Stimulated activated CD4-positive, alpha-beta T cell treated with anti-CD3 and anti-CD28 coated beads, TNF-alpha, amount 100 ng/mL, for 4 hours (primary cell): ENCODE data around the gene BARX1.
A peak's percentile ranks its signal among the peaks of the same experiment; 100 is the strongest.
"Not testable (repeated sequence)": the region's sequence is repeated elsewhere in the genome, so short reads cannot be mapped to it uniquely, and the experiment has no call there.

ENCODE experiments used
- DNase-seq, 3 experiments: peaks; one replicate each; pipeline ENCODE4 v3.0.0-alpha.2; 2020; ENCODE audit warnings: low read depth in 3 of 3

Gene BARX1

GRCh38 chr9:93965830-93966577 is 10.8 kb upstream of the BARX1 start:
- DNase-seq = no peak

- DNase-seq = no peak
Measured at GRCh38 chr9:93964685-93965084, 9.5 kb upstream of the BARX1 start.

- no peak for DNase-seq
Measured at GRCh38 chr9:93963969-93964368, 8.8 kb upstream of the BARX1 start.

- DNase-seq = not testable (repeated sequence)
Measured at GRCh38 chr9:93963489-93963888, 8.3 kb upstream of the BARX1 start.

DNA sequence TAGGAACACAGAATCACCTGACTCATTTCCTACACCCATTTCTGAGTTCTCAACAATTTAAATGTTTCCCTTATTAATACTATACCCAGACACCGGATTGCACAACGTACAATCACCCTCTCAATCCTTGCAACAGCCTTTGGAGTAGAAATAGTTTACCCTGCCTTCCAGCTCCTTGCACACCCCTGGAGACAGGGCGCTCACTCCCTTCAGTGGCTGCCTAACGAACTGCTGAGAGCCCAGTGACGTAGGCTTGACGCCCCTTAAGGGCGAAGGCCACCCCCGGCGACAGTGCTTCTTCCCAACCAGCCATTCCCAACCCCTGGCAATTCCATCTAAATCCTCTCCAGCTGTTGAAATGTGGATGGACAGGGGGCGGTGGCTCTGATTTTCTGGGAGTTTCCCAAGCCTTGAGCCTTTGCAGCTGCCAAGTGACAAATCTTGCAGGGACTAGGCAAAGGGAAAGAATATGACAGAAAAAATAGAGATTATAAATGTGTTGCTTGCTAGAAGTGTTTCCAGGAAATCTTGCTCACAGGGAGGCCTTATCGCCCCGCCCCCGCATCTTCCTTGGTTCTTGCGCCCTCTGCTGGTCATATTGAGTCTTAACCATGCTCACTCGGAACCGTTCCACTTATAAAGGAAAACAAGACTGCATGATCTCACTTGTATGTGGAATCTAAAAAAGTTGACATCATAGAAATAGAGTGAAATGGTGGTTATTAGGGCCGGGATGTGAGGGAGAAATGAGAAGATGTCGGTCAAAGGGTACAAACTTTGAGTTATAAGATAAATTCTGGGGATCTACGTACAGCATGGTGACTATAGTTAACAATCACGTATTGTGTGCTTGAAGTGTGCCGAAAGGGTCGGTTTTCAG is 7.6 kb upstream of the BARX1 start:
- DNase-seq = peak; percentile 52 to 77 (median 65)

- no peak for DNase-seq
Measured at GRCh38 chr9:93962017-93962416, 6.9 kb upstream of the BARX1 start.

DNA sequence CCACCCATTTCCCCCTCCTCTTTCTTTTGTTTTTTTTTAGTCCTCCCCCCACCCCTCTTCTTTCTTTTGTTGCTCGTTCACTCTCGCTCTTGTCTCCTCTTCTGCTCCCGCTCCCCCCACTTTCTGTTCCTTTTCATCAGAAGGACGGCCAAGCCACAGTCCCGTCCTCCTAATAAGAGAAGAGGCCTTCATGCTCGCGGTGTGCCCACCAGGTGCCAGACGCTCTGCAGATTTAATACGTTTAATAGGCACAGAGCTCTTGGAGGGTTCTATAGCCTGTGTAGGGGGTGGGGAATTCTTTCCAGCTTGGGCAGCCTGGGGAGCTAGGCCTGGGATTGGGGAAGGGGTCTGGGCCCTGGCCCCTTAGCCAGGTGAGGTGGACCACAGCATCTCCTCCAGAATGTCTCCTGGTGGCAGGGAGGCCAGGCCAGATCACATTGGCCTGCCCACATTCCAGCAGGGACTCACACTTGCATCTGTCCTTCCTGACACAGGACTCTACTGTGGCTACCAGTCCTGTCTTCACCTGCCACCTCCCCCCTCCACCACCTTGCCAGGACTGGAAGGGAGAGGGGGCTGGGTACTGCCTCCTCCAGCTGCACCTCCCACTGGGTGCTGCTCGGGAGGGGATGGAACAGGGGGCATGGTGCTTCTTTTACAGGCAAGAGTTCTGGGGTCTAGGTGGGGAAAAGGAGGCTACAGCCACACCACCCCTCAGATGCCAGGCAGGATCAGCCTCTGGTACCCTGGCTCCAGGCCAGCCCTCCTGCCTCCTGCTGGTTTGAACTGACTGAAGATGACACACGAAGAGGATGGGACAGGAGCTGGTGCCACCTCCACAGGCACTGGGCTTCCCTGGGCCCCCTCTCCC is 6.1 kb upstream of the BARX1 start:
- no peak for DNase-seq

- DNase-seq = no peak
Measured at GRCh38 chr9:93960221-93960970, 5.2 kb upstream of the BARX1 start.

GRCh38 chr9:93959739-93960154 is 4.6 kb upstream of the BARX1 start:
- no peak for DNase-seq

- DNase-seq = no peak
Measured at GRCh38 chr9:93958819-93959682, 3.9 kb upstream of the BARX1 start.

GRCh38 chr9:93958121-93958818 is 3.1 kb upstream of the BARX1 start:
- no peak for DNase-seq

- DNase-seq = no peak
Measured at GRCh38 chr9:93955981-93956784, 1.0 kb upstream of the BARX1 start.

DNA sequence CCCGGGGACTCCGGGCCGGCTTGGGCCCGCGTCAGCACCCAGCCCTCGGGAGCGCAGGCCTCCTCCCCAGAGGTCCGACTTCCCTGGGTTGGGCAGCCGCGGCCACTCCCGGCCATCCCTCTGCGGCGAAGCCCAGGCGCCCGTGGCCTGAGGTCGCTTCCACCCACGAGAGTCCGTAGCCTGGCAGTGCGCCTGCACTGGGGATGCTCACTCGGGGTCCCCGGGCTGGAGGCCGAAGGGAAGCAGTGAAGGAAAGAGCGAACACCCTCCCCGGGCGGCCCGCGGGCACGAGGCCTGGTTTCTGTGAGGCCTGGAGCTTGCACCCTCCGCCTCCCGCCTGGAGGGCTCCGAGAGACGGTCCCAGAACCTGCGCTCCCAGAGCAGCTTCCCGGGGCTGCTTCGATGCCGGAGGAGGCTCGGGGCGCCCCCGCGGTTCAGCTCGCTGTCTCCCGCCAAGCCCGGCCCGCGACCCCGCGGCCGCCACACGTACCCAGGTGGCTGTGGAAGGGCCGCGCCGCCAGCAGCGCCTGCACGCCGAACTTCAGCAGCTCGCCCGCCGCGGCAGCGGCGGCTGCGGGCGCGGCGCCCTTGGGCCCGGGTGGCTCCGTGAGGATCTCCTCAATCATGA is 607 bp downstream of the BARX1 start:
- no peak for DNase-seq

GRCh38 chr9:93953496-93954433 is 1.4 kb downstream of the BARX1 start:
- no peak for DNase-seq

DNA sequence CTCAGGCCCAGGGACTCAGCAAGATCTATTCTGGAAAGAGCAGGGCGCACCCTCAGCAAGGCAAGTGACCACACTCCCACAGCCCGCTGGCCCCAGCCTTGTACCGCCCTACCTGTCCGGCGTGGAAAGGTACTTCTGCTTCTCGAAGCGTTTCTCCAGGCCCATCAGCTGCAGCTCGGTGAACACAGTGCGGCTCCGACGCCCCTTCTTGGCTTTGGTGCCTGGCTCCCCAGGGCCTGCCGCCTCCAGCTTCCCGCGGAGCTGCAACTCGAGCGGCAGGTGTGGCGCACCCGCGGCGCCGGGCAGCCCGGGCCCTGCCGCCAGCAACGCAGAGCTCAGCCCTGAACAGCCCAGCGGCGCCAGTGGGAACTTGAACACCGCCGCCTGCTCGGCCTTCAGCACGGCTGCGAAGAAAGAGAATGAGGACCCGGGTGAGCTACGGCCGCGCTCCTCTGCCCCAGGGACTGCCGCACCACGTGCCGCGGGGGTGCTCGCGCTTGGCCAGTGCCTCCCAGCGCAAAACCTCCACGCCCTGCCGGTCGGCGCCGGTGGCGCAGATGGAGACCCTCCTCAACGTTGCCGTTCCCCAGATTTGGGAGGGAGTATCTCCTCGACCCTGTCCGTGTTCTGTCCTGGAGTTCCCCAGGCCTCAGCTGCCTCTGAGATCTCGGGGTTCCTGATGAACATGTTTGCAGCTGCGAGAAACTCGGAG is 2.2 kb downstream of the BARX1 start:
- no peak for DNase-seq

DNA sequence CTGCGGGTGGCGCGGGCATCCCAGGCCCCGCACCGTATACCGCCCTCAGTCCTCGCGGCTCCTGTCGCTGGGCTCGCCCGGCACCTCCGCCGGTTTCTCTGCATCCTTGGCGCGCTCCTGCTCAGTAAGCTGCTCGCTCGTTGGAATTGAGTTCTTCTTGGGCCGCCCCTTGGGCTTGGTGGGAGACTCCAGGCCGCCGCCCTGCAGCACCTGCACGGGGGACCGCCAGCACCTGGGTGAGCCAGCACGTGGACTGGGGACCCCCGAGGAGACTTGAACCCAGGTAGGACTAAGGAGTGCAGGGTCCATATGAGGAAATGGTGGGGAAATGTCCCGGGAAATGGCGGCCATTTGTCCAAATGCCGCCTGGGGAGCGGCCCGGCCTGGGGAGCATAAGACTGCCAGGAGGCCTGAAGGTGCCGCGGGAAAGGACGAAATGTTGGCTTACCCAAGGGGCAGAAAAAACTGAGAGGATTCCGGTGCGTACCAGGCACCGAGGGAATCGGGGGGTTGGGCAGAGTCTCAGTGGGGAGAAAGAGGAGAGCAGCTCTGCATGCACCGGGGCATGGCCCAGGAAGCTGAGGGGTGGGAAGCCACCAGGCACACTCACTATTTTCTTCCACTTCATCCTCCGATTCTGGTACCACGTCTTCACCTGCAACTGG is 2.9 kb downstream of the BARX1 start:
- no peak for DNase-seq
